Stimulated activated CD8-positive, alpha-beta memory T cell treated with anti-CD3 and anti-CD28 coated beads, Interleukin-4, amount 100 ng/mL, for 4 hours (primary cell): ENCODE data around the gene RTN3.

ENCODE experiments used
- DNase-seq, 2 donors: peaks; one replicate each; pipeline ENCODE4 v3.0.0-alpha.2; 2020; ENCODE audit warnings: low read depth in 2 of 2, low spot score in 1 of 2

RTN3 gene

DNA sequence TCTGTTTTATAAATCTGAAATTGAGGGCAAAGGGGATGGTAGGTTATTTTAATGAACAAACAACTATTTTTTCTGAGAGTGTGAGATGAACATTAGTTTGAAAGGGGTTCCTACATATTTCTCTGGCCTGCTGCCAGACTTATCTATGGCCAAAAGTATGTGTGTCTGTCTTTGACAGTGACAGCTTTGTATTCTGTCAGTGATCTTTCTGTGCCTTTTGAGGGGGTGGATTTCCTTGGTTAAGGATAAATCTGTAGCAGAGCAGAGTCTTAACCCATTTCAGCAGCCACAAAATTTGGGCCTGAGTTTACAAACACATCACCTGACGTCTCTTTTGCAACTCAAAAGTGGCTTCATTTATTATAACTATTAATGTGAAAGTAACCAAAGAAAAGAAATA lies 56.4 kb downstream of the RTN3 start:
- DNase-seq = no peak

DNA sequence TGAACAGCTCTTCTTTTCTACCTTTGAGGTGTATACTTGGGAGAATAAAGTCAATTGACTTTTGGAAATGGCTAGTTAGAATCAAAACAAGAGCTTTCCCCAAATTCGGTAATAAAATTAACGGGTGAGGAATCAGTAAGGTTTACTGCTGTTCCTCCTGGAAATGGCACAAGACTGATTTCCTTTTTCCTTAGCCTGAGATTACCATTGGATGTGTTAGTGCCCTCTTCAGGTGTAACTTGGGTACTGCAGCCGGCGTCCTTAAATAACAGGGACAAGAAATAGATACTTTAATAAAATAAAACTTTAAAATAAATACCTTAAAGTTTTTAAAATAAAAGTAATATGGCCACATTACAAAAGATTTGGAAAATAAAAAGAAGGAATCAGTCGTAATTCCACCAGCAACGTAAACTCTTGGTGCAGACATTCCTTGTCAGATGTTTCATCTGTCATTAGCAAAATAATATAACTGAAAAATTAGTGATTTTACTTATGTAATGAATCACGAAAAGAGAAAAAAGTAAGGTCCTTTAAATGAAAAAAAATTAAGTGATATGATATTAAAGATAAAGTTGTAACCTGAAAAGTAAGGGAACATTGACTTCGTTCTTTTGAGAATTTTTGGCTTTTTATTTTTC lies 57.5 kb downstream of the RTN3 start:
- peak; percentile 30 to 48 for DNase-seq

DNA sequence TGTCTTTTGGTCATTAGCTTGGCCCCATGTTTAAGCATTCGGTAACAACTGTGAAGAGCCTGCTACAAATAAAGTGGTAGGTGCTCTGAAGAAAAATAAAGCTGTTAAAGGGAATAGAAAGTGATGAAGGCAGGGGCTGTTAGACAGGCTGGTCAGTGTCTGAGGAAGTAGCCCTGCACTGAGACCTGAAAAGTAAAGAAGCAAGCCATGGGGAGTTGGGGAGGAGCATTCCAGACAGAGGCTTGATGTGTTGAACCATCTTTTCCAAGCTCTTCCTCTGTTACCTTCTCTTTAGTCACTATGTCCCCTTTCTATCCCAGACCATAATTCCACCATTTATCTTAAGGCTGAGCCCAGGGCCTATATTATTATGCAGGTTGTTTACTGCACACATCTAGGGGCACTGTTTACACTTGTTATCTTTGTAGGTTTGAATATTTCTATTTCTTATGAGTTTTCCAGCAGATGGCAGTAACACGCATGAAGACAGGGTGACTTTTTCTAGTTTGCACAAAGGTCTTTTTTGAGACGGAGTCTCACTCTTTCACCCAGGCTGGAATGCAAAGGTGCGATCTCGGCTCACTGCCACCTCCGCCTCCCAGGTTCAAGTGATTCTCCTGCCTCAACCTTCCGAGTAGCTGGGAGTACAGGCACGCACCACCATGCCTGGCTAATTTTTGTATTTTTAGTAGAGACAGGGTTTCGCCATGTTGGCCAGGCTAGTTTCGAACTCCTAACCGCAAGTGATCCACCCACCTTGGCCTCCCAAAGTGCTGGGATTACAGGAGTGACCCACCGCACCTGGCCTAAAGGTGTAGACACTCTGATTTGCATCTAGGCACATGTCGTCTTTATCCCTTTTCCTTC lies 64.2 kb downstream of the RTN3 start:
- DNase-seq = no peak

DNA sequence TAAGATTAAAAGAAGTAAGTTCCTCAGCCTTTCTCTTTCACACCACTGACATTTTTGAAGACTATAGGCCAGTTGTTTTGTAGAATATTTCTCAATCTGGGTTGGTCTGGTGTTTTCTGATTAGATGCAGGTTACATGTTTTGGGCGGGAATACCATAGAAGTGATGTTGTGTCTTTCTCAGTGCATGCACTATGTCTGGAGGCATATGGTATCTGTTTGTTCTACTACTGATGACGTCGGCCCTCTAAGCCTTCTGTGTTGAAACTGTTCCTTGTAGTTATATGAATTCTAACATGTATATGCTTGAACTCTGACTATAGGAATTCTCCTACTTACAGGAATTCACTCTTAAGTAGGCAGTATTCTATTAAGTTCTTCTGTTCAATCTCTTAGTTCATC lies 65.7 kb downstream of the RTN3 start:
- DNase-seq = no peak

DNA sequence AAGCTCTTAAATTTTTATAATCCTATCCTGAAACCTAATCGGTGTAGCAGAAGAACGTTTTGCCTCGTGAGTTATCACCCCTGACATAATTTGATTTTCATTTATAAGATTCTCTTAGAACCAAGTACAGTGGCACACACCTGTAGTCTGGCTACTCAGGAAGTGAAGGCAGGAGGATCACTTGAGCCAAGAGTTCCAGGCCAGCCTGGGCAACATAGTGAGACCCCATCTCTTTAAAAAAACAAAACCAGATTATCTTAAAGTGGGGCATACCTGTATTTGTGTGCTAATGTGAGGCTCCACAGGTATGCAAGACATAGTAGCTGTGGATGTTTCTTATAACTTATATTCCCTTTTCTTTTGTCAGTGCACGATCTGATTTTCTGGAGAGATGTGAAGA lies 68.3 kb downstream of the RTN3 start:
- no peak for DNase-seq

DNA sequence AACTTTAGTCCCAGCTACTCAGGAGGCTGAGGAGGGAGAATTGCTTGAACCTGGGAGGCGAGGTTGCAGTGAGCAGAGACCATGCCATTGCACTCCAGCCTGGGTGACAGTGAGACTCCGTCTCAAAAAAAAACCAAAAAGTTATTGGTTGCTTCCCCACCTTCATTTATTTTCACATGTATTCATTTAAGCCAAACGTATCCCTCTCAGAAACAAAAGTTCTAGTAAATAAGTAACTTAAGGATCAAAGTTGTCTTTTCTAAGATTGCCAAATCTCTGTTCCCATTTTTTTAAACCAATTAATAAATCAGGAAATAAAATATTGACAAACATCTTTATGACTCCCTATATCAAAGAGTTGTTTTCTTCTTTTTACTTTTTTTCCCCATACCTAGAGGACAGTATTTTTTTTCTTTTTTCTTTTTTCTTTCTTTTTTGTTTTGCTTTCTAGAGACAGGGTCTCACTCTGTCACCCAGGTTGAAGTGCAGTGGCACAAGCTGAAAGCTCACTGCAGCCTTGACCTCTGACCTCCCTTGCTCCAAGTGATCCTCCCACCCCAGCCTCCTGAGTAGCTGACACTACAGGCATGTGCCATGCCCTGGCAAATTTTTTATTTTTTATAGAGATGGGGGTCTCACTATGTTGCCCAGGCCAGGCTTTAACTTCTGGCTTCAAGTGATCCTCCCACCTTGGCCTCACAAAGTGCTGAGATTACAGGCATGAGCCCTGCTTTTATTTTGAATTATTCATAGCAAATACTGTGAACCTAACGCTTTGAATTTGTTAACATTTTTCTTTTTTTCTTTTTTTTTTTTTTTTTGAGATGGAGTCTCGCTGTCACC lies 75.8 kb downstream of the RTN3 start:
- DNase-seq = no peak

DNA sequence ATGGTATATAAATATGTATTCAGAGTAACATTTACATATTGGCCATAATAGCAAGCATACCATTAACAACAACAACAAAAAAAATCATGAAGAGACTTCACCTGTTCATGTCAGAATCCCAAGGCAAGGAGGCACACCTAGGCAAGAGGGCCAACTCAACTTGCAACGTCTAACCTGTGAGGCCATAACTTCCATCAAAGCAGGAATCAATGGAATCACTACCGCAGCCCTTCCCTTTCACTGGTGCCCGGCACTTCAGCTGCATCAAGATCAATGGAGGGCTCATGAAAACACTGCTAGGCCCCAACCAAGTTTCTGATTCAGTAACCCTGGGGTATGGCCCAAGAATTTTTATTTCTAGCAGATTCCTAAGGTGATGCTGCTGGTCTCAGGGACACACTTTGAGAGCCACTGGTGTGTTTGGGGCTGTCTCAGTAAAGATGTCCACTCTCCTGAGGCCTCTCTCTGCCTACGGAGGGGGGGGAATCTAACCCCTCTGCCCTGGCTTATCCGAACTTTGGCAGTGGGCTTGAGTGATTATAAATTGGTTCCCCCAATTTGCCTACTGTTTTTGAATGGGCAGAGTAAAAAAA lies 79.3 kb downstream of the RTN3 start:
- DNase-seq = no peak

DNA sequence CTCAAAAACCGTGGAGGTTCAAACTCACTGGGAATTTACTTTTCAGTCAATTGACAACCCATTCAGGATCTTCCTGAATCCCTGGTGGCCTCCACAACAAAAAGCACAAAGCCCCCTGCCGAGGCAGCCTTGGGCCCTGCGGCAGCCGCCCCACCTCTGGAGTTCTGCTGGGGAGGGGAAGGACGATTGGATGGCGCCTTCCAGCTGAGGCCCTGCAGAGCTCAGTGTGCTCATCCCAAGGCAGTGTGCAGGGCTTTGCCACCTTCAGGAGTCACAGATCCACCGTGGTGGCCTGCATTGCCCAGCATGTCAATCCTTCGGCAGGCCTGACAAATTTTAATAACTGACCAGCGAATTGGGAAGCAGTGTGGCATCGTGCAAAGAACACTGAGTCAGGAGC lies 79.9 kb downstream of the RTN3 start:
- DNase-seq = no peak

DNA sequence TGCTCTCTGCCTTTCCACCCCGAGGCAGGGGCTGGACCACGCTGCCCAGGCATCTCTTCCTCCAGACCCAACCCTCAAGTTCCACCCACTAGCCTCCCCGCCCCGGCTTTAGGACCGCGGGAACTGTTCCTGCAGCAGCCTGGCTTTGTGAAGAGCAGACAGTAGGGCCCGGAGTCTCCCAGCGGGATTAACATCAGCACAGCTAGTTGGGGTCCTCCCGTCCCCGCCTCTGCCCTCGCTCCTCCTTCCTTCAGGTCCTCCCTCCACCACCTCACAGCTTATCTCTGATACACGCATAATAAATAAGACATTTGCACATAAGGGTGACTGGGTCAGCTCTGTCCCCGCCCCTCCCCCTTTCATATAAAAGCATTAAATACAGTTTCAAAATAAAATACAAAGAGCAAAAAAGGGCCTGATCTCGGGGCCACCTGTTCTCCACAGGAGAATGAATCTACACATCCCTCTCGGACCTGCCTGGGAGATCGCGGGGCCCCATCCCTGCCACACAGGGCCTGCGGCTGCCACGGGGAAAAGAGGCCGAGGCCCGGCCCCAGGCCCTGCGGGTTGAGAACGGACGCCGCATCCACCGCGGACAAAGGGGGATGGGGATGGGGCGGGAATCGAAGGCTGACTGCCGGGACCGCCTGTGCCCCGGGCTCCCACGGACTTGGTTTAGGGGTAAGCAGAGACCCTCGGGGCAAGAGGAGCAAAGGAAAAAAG lies 80.8 kb downstream of the RTN3 start:
- DNase-seq = no peak

DNA sequence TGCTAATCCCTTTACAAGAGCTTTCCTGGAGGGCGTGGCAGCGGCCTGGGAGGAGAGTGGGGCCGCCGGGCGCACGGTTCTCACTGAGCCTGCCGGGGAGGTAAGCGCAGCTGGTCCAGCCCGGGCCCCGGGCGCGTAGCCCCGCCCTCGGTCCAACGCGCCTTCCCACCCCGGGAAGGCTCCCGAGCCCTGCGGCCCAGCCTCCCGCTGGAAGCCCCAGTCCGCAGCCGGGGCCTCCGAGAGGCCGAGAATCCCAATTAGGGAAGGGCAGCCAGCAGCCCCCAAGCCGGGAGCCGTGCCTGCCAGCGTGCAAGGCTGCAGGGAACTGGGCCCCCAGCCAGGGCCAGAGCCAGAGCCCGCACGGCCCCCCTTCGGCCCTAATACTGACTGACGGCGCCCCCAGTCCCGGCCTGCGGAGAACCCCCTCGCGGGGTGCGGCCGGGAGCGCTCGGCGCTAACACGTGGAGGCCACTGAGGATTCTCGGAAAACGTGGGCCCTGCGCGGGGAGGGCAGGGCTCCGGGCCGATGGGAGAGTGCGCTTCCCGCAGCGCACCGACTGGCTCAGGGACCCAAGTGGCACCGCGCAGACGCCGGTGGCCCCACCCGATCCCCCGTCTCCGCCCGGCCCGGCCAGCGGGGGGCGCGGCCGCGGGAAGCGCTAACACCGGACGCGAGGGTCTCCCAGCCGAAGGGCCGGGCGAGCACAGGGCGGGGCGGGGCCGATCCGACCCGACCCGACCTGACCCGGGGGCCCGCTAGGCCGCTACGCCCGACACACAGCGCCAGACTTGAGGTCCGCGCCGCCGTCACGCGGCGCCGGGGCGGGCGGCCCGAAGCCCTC lies 81.6 kb downstream of the RTN3 start:
- no peak for DNase-seq

DNA sequence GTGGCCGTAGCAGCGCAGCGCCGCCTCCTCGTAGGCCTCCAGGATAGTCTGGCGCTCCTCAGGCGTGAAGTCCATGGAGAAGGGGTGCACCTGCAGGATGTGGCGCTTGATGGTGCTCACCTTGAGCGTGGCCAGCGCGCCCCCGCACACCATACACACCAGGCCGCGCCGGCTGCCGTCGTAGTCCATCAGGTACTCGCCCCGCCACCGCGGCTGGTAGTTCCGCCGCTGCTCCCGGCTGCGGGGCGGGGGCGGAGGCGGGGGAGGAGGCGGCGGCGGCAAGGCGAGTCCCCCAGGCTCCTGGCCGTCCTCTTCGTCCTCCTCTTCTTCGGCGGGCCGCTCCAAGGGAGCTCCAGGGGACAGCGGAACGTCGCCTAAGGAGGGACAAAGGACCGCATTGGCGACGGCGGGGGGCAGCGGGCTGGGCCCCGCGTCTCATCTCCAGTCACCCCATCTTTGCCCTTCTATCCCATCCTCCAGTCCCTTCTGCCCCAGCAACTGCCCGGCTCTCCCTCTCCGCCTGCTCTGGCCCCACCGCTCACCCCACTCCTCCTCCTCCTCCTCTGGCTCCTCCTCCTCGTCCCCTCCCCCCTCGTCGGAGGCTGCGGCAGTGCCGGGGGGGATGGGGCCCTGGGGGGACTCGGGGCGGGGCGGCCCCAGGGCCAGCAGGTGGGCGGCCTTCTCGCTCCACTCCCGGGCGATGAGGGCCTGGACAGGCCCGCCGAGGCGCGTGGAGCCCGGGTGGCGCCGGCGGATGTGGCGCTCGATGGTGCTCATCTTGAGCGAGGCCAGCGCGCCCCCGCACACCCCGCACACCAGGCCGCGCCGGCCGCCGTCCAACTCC lies 82.4 kb downstream of the RTN3 start:
- no peak for DNase-seq

DNA sequence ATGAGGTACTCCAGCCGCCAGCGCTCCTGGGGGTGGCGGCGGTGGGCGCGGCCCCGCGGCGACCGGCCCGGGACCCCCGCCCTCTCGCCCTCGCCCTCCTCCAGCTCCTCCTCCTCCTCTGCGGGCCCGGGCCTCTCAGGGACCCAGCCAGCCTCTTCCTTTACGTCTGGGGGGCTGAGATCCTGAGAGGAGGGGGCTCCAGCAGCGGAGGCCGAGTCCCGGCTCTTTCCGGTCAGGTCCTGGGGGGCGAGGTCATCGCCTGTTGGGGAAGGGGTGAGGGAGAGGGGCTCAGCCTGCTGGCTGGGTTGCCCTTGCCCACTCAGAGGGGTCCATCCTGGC lies 83.0 kb downstream of the RTN3 start:
- DNase-seq = no peak

DNA sequence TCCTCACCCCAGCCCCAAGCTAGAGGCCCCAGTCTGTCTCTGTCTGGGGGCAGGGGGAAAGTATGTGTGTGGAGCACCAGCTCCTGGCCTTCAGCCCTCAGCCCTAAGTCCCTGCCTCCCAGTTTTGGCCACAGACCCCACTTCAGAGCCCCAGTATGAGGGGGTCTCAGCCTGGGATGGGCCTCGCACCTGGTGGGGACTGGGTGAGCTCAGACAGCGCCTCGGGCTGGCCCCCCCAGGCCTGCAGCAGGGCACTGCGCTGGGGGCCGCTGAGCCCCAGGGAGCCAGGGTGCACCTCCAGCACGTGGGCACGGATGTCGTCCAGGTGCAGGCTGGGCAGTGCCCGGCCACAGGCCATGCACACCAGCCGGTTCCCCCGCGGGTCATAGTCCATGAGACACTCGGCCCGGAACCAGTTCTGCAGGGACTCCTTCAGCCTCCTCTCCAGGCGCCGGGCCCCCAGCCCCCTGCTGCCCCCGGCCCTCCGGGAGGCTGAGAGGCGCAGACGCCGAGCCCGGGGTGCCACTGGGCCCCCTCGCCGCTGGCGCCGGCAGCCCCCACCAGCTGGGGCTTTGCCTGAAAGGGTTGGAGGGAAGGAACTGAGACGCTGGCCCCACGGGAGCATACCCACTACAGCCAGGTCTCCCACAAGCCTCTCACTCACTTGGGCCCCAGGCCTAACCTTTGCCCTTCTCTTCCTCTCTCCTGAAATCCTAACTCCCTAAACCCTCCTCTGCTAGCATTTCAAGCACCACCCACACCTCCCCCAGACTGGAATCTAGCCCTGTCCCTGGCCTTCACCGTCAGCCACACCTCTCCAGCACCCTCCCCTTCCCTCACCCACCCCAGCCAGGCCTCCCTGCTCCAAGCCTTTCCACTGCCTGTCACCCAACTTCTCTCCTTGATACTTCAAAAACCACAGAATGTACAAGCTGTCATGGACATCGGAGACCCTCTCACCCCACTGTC lies 83.7 kb downstream of the RTN3 start:
- DNase-seq = no peak

DNA sequence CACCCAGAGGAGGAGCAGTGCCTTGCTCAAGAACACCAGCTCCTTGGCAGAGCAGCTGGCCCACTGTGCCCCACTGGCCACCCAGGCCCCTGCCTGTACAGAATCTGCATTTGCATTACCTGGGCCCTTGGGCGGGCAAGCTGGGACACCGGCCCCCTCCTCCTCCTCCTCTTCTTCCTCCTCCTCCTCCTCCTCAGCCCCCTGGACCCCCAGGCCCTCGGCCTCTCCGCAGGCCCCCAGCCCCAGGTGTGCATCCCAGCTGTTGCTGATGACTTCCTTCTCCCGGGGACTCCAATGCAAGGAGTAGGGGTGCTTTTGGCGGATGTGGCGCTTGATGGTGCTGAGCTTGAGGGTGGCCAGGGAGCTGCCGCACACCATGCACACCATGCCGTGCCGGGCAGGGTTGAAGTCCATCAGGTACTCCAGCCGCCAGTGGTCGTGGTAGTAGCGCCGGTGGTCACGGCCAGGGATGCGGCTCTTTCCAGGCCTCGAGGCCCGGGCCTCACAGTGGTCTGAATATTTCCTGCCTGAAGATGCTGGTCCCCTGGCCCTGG lies 84.5 kb downstream of the RTN3 start:
- no peak for DNase-seq

DNA sequence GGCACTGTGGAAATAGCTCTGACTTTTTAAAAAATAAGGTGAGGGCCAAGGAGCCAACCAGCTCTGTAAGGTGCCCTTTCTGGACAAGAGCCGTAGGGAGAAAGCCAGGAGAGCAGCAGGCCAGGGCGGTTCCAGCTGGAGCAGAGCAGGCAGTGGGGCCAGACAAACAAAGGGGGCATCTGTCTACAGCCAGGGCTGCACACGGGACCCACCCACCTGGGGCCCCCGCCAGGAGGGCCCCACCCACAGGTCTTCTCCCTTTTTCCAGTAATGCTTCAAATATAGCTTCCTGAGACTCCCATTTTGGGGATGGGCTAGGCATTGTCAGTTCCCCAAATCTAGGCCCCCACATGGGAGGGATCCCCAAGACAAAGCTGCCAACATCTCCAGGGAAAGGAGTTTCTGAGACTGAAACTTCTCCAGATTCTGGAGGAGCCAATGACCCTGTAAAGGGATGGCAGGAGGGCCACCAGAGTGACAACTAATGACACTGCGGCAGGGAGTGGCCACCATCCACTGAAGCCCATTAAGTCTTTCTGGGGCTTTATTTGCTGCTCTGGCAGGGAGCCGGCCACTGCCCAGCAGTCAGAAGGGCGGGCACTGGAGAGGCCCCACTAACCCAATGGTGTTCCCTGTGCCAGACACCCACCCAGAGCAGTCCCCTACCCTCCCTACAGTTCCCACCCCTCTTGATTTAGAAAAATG lies 85.4 kb downstream of the RTN3 start:
- DNase-seq = no peak

DNA sequence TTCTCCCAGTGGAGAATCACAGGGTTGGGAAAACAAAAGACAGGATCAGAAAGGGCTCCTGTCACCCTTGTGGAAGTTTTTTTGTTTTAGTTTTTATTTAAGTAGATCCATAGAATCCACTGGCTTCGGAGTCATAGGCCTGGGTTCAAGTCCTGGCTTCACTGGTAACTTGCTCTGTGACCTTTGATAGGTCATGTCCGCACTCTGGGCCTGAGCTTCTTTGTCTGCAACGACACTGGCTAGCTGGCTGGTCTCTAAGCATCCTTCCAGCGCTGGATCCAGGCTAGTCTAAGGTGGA lies 85.9 kb downstream of the RTN3 start:
- DNase-seq = no peak

DNA sequence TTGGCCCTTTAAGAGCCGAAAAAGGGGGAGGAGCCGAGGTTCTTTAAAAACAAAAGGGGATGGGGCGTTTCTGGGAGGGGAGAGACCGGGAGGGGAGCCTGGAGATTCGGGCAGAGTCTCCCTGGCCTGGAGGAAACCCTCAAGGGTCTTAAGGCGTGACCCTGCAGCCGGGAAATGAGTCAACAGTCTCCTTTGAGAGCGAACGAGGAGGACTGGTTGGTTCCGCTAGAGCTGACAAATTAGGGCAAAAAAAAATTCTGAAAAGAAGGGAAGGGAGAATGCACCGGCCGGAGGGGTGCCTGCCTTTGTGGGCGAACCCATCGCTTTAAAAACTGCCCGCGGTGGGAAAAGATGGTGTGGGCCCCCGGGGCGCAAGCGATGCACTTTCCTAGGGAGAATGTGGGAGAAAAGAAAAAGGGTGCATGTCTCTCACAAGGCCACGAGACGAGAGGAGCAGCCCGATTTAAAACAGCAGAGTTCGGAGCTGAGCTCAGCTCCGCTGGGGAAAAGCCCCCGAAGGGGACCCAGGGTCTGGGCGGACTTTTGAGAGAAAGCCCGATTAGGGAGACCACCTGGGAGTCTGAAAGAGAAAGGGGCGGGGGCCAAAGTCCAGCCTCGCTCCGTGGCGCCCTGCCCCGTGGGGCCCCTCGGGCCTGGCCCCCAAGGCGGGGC lies 86.4 kb downstream of the RTN3 start:
- DNase-seq = peak in 1 of 2 donors; percentile 2
